HL-60 (cell line): ENCODE results near the gene HS6ST3.

ENCODE experiments used
- CTCF ChIP-seq: IDR thresholded peaks from one replicate; pipeline ENCODE4 v1.5.1; 2011; ENCODE audit warnings: low read length, control low read depth, inconsistent platforms; ENCODE audit not compliant: insufficient read depth
- POLR2AphosphoS5 ChIP-seq: IDR thresholded peaks from 2 replicates; pipeline ENCODE4 v1.6.1; 2012; ENCODE audit warnings: low read depth
- REST ChIP-seq: IDR thresholded peaks from 2 replicates; pipeline ENCODE4 v1.6.1; 2012; ENCODE audit warnings: low read depth; ENCODE audit not compliant: insufficient replicate concordance
- SPI1 ChIP-seq: IDR thresholded peaks from 2 replicates; pipeline ENCODE4 v1.6.1; 2012; ENCODE audit warnings: low read depth, mild to moderate bottlenecking, borderline replicate concordance

- TF ChIP-seq CTCF (no peak), POLR2AphosphoS5 (no peak), REST (no peak), SPI1 (no peak)
These were observed 360.6 kb downstream of the HS6ST3 start for GRCh38 chr13:96450326-96451020.
